Cerebellar nuclear complex (tissue), 1 donor: ENCODE measurements around the gene CLRN1.
"Not testable (repeated sequence)": the region's sequence is repeated elsewhere in the genome, so short reads cannot be mapped to it uniquely, and the experiment has no call there.

Source experiments
- DNase-seq, 2 experiments: peaks; one replicate each; lab custom pipeline; 2025; lab: John Stamatoyannopoulos, UW

The CLRN1 gene

GRCh38 chr3:150972366-150973071, at the start of gene CLRN1:
TSS of gene CLRN1 (minus strand) at chr3:150972727. CDS start at chr3:150972708, 19 bp downstream.
- no peak for DNase-seq

- DNase-seq, result no peak
These were observed 43.9 kb upstream of the CLRN1 start for GRCh38 chr3:151016478-151016795.

GRCh38 chr3:151015767-151016477, 43.4 kb upstream of the CLRN1 start:
- no peak for DNase-seq

- no peak for DNase-seq
These were observed 42.7 kb upstream of the CLRN1 start for GRCh38 chr3:151015181-151015580.

GRCh38 chr3:151014501-151015018, 42.0 kb upstream of the CLRN1 start:
- DNase-seq, result no peak

- DNase-seq, result no peak
These were observed 40.2 kb upstream of the CLRN1 start for GRCh38 chr3:151012753-151013152.

GRCh38 chr3:151011427-151011826, 38.9 kb upstream of the CLRN1 start:
- no peak for DNase-seq

GRCh38 chr3:151009981-151010380, 37.5 kb upstream of the CLRN1 start:
- no peak for DNase-seq

- no peak for DNase-seq
These were observed 36.9 kb upstream of the CLRN1 start for GRCh38 chr3:151009430-151009829.

GRCh38 chr3:151008699-151009098, 36.2 kb upstream of the CLRN1 start:
- no peak for DNase-seq

GRCh38 chr3:151003768-151004134, 31.2 kb upstream of the CLRN1 start:
- DNase-seq, result no peak

- no peak for DNase-seq
These were observed 30.7 kb upstream of the CLRN1 start for GRCh38 chr3:151003029-151003767.

- no peak for DNase-seq
These were observed 29.8 kb upstream of the CLRN1 start for GRCh38 chr3:151002003-151002981.

GRCh38 chr3:150998996-150999395, 26.5 kb upstream of the CLRN1 start:
- DNase-seq, result no peak

- DNase-seq, result no peak
These were observed 24.2 kb upstream of the CLRN1 start for GRCh38 chr3:150996731-150997130.

- DNase-seq, result no peak
These were observed 23.0 kb upstream of the CLRN1 start for GRCh38 chr3:150995510-150995909.

- no peak for DNase-seq
These were observed 16.7 kb upstream of the CLRN1 start for GRCh38 chr3:150989208-150989607.

- not testable (repeated sequence) for DNase-seq
These were observed 15.9 kb upstream of the CLRN1 start for GRCh38 chr3:150988395-150988794.

- DNase-seq, result no peak
These were observed 13.2 kb upstream of the CLRN1 start for GRCh38 chr3:150985711-150986110.

GRCh38 chr3:150984066-150984465, 11.5 kb upstream of the CLRN1 start:
- DNase-seq, result no peak

GRCh38 chr3:150978566-150979148, 6.1 kb upstream of the CLRN1 start:
- DNase-seq, result no peak
